Activated T-cell treated with anti-CD3 and anti-CD28 coated beads, Interleukin-2, amount 50 U/mL, for 24 hours (primary cell): ENCODE results near the gene HAPLN1.

Source experiments
- DNase-seq: peaks from one replicate; pipeline ENCODE4 v3.0.0-alpha.2; 2020
- H3K27ac Mint-ChIP-seq: 2 replicates; pipeline ENCODE4 v1.8.0; 2020; ENCODE audit warnings: mild to moderate bottlenecking, mixed read lengths
- H3K27me3 Mint-ChIP-seq: 2 replicates; pipeline ENCODE4 v1.8.0; 2020; ENCODE audit warnings: mixed read lengths
- H3K36me3 Mint-ChIP-seq: 2 replicates; pipeline ENCODE4 v1.8.0; 2020; ENCODE audit warnings: low read depth, mixed read lengths
- H3K4me1 Mint-ChIP-seq: 2 replicates; pipeline ENCODE4 v1.8.0; 2020; ENCODE audit warnings: low read depth, mixed read lengths
- H3K4me3 Mint-ChIP-seq: 2 replicates; pipeline ENCODE4 v1.8.0; 2020; ENCODE audit warnings: mild to moderate bottlenecking, moderate library complexity, mixed read lengths
- H3K9me3 Mint-ChIP-seq: 2 replicates; pipeline ENCODE4 v1.8.0; 2020; ENCODE audit warnings: mixed read lengths

Gene HAPLN1

GRCh38 chr5:83726912-83727311, 6.3 kb upstream of the HAPLN1 start:
- no peak overlapping the region for H3K4me3 Mint-ChIP-seq
- no peak overlapping the region for H3K27ac Mint-ChIP-seq
- peaks cover 5% of the 10 kb centered on the region for H3K4me1 Mint-ChIP-seq
- H3K27me3 Mint-ChIP-seq: peaks cover 45% of the 10 kb centered on the region
- H3K36me3 Mint-ChIP-seq: no peaks in the 10 kb centered on the region
- no peak for DNase-seq
- H3K9me3 Mint-ChIP-seq: no peaks in the 10 kb centered on the region

GRCh38 chr5:83724935-83725334, 4.3 kb upstream of the HAPLN1 start:
- H3K27me3 Mint-ChIP-seq: peaks cover 64% of the 10 kb centered on the region

GRCh38 chr5:83724001-83724400, 3.3 kb upstream of the HAPLN1 start:
- no peak overlapping the region for H3K4me3 Mint-ChIP-seq
- no peaks in the 10 kb centered on the region for H3K9me3 Mint-ChIP-seq

More at GRCh38 chr5:83724935-83725334, 4.3 kb upstream of the HAPLN1 start:
- Mint-ChIP-seq H3K4me1 (peaks cover 10% of the 10 kb centered on the region), H3K36me3 (no peaks in the 10 kb centered on the region), H3K9me3 (no peaks in the 10 kb centered on the region), H3K27ac (no peak overlapping the region), H3K4me3 (no peak overlapping the region)
- no peak for DNase-seq

GRCh38 chr5:83723031-83723430, 2.4 kb upstream of the HAPLN1 start:
- Mint-ChIP-seq H3K27me3 (peaks cover 80% of the 10 kb centered on the region), H3K4me3 (no peak overlapping the region), H3K27ac (no peak overlapping the region), H3K9me3 (no peaks in the 10 kb centered on the region), H3K36me3 (no peaks in the 10 kb centered on the region), H3K4me1 (peaks cover 10% of the 10 kb centered on the region)
- no peak for DNase-seq

More at GRCh38 chr5:83724001-83724400, 3.3 kb upstream of the HAPLN1 start:
- H3K27me3 Mint-ChIP-seq: peaks cover 70% of the 10 kb centered on the region
- DNase-seq: no peak
- H3K27ac Mint-ChIP-seq: no peak overlapping the region
- no peaks in the 10 kb centered on the region for H3K36me3 Mint-ChIP-seq
- H3K4me1 Mint-ChIP-seq: peaks cover 10% of the 10 kb centered on the region

- no peaks in the 10 kb centered on the region for H3K9me3 Mint-ChIP-seq
- DNase-seq: peak; percentile 33
- H3K4me1 Mint-ChIP-seq: peaks cover 10% of the 10 kb centered on the region
- H3K36me3 Mint-ChIP-seq: no peaks in the 10 kb centered on the region
- H3K27ac Mint-ChIP-seq: no peak overlapping the region
- peak overlapping the region; percentile 60 for H3K4me3 Mint-ChIP-seq
- peaks cover 77% of the 10 kb centered on the region for H3K27me3 Mint-ChIP-seq
Measured at GRCh38 chr5:83721953-83722901, 1.6 kb upstream of the HAPLN1 start.

GRCh38 chr5:83718936-83719495, 1.6 kb downstream of the HAPLN1 start:
- H3K27me3 Mint-ChIP-seq: peaks cover 64% of the 10 kb centered on the region
- DNase-seq: no peak
- H3K36me3 Mint-ChIP-seq: no peaks in the 10 kb centered on the region

GRCh38 chr5:83718195-83718825, 2.3 kb downstream of the HAPLN1 start:
- H3K27ac Mint-ChIP-seq: no peak overlapping the region
- no peaks in the 10 kb centered on the region for H3K36me3 Mint-ChIP-seq
- H3K9me3 Mint-ChIP-seq: no peaks in the 10 kb centered on the region
- peaks cover 63% of the 10 kb centered on the region for H3K27me3 Mint-ChIP-seq
- no peak overlapping the region for H3K4me3 Mint-ChIP-seq
- peaks cover 10% of the 10 kb centered on the region for H3K4me1 Mint-ChIP-seq
- DNase-seq: no peak

More at GRCh38 chr5:83718936-83719495, 1.6 kb downstream of the HAPLN1 start:
- H3K4me3 Mint-ChIP-seq: no peak overlapping the region
- H3K9me3 Mint-ChIP-seq: no peaks in the 10 kb centered on the region
- H3K4me1 Mint-ChIP-seq: peaks cover 10% of the 10 kb centered on the region
- H3K27ac Mint-ChIP-seq: no peak overlapping the region

GRCh38 chr5:83715236-83716065, 5.2 kb downstream of the HAPLN1 start:
- Mint-ChIP-seq H3K27ac (no peak overlapping the region), H3K4me1 (no peaks in the 10 kb centered on the region)

GRCh38 chr5:83714810-83715209, 5.8 kb downstream of the HAPLN1 start:
- Mint-ChIP-seq H3K4me1 (no peaks in the 10 kb centered on the region), H3K27ac (no peak overlapping the region), H3K9me3 (no peaks in the 10 kb centered on the region), H3K4me3 (no peak overlapping the region), H3K36me3 (no peaks in the 10 kb centered on the region), H3K27me3 (peaks cover 31% of the 10 kb centered on the region)
- DNase-seq: no peak

More at GRCh38 chr5:83715236-83716065, 5.2 kb downstream of the HAPLN1 start:
- H3K4me3 Mint-ChIP-seq: no peak overlapping the region
- H3K27me3 Mint-ChIP-seq: peaks cover 37% of the 10 kb centered on the region
- no peak for DNase-seq
- no peaks in the 10 kb centered on the region for H3K36me3 Mint-ChIP-seq
- no peaks in the 10 kb centered on the region for H3K9me3 Mint-ChIP-seq

GRCh38 chr5:83711982-83712601, 8.6 kb downstream of the HAPLN1 start:
- Mint-ChIP-seq H3K4me3 (no peak overlapping the region), H3K36me3 (no peaks in the 10 kb centered on the region), H3K27me3 (peaks cover 15% of the 10 kb centered on the region), H3K27ac (no peak overlapping the region), H3K4me1 (no peaks in the 10 kb centered on the region), H3K9me3 (no peaks in the 10 kb centered on the region)
- no peak for DNase-seq

GRCh38 chr5:83709973-83710372, 10.7 kb downstream of the HAPLN1 start:
- Mint-ChIP-seq H3K36me3 (no peaks in the 10 kb centered on the region), H3K4me3 (no peak overlapping the region), H3K27ac (no peak overlapping the region), H3K27me3 (peaks cover 23% of the 10 kb centered on the region), H3K9me3 (no peaks in the 10 kb centered on the region), H3K4me1 (no peaks in the 10 kb centered on the region)
- no peak for DNase-seq

- H3K36me3 Mint-ChIP-seq: no peaks in the 10 kb centered on the region
- peaks cover 32% of the 10 kb centered on the region for H3K27me3 Mint-ChIP-seq
- DNase-seq: no peak
- H3K4me3 Mint-ChIP-seq: no peak overlapping the region
- H3K9me3 Mint-ChIP-seq: no peaks in the 10 kb centered on the region
- H3K4me1 Mint-ChIP-seq: no peaks in the 10 kb centered on the region
- no peak overlapping the region for H3K27ac Mint-ChIP-seq
Measured at GRCh38 chr5:83708170-83708569, 12.5 kb downstream of the HAPLN1 start.

GRCh38 chr5:83703059-83703458, 17.6 kb downstream of the HAPLN1 start:
- DNase-seq: no peak
- Mint-ChIP-seq H3K4me1 (no peaks in the 10 kb centered on the region), H3K36me3 (no peaks in the 10 kb centered on the region), H3K9me3 (no peaks in the 10 kb centered on the region), H3K4me3 (no peak overlapping the region), H3K27ac (no peak overlapping the region), H3K27me3 (peaks cover 42% of the 10 kb centered on the region)

- Mint-ChIP-seq H3K27ac (no peak overlapping the region), H3K4me3 (no peak overlapping the region), H3K36me3 (no peaks in the 10 kb centered on the region), H3K9me3 (no peaks in the 10 kb centered on the region), H3K4me1 (no peaks in the 10 kb centered on the region), H3K27me3 (peaks cover 37% of the 10 kb centered on the region)
- DNase-seq: no peak
Measured at GRCh38 chr5:83701886-83702285, 18.8 kb downstream of the HAPLN1 start.
